ENCODE measurements around the gene CTXN1.

DNA sequence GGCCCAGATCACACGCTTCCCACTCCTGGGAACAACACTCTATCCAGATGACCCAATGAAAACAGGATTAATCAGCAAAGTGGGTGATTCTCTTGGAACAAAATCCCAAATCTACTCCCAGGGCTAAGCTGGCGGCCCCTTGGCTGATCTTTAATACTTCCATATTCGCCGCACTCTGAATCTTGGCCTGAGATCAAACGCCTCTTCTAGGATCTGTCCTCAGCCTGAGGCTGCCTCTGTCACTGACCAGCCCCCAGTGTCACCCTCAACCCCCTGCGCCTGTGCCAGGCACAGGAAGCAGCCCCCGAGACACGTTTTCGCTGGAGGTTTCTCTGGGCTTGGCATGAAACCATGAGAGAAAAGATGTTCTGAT is 2.4 kb upstream of the CTXN1 start:
- TF ChIP-seq CTCF (IDR thresholded peaks at IDR 0.05) (no peak), EP300 (IDR thresholded peaks at IDR 0.05) (no peak)
